Muscle layer of colon (tissue), 2 donors: ENCODE data around the gene MARCKSL1.
"Not testable (repeated sequence)": the region's sequence is repeated elsewhere in the genome, so short reads cannot be mapped to it uniquely, and the experiment has no call there.

Source experiments
- H3K27ac ChIP-seq: one replicate; pipeline ENCODE4 v1.7.0; 2013; ENCODE audit warnings: low read depth, mild to moderate bottlenecking, low read length, moderate library complexity
- H3K27me3 ChIP-seq, 2 donors: one replicate each; pipeline ENCODE4 v1.7.0; 2013; ENCODE audit warnings: low read length in 2 of 2, mild to moderate bottlenecking in 2 of 2; ENCODE audit not compliant: insufficient read depth in 2 of 2, control insufficient read depth in 1 of 2
- H3K36me3 ChIP-seq: one replicate; pipeline ENCODE4 v1.7.0; 2013; ENCODE audit warnings: mild to moderate bottlenecking, low read length; ENCODE audit not compliant: insufficient read depth
- H3K4me1 ChIP-seq: one replicate; pipeline ENCODE4 v1.7.0; 2013; ENCODE audit warnings: mild to moderate bottlenecking, low read length; ENCODE audit not compliant: insufficient read depth
- H3K4me3 ChIP-seq, 2 donors: one replicate each; pipeline ENCODE4 v1.7.0; 2013; ENCODE audit warnings: low read length in 2 of 2, low read depth in 1 of 2, mild to moderate bottlenecking in 1 of 2, moderate library complexity in 1 of 2
- H3K9ac ChIP-seq: one replicate; pipeline ENCODE4 v1.7.0; 2013; ENCODE audit warnings: low read length
- H3K9me3 ChIP-seq: one replicate; pipeline ENCODE4 v1.7.0; 2013; ENCODE audit warnings: mild to moderate bottlenecking, low read length
- donor health status: abdominal sarcoma.
- donor health status: Adenocarcinoma of cecum.

The MARCKSL1 gene

GRCh38 chr1:32299327-32299726 lies 36.7 kb downstream of the MARCKSL1 start:
- Histone ChIP-seq H3K4me1 (no peaks in the 10 kb centered on the region), H3K9ac (no peak overlapping the region), H3K9me3 (no peaks in the 10 kb centered on the region), H3K36me3 (peaks cover 23% of the 10 kb centered on the region), H3K4me3 (no peak overlapping the region), H3K27me3 (no peaks in the 10 kb centered on the region), H3K27ac (no peak overlapping the region)

- peaks cover 12% of the 10 kb centered on the region for H3K36me3 ChIP-seq
- H3K4me1 ChIP-seq, H3K9ac ChIP-seq, H3K9me3 ChIP-seq, H3K27ac ChIP-seq, H3K27me3 ChIP-seq, H3K4me3 ChIP-seq: not testable (repeated sequence)
These were observed 37.8 kb downstream of the MARCKSL1 start for GRCh38 chr1:32298211-32298610.

- H3K9me3 ChIP-seq: no peaks in the 10 kb centered on the region
- H3K27ac ChIP-seq: peak within 1 kb of the TSS; percentile 86
- H3K9ac ChIP-seq: peak within 1 kb of the TSS; percentile 74
- H3K36me3 ChIP-seq: no peaks in the 10 kb centered on the region
- peaks cover 5% of the 10 kb centered on the region for H3K4me1 ChIP-seq
- peak within 1 kb of the TSS; percentile 77 to 79 for H3K4me3 ChIP-seq
- H3K27me3 ChIP-seq: no peaks in the 10 kb centered on the region
These were observed 44.1 kb downstream of the MARCKSL1 start, which contains the start of gene HDAC1 for GRCh38 chr1:32291708-32292538. TSS of gene HDAC1 (plus strand) at chr1:32292083. CDS start at chr1:32292170, 87 bp downstream.

- Histone ChIP-seq H3K4me1 (peaks cover 5% of the 10 kb centered on the region), H3K4me3 (peak overlapping the region; percentile 68 to 79), H3K9me3 (no peaks in the 10 kb centered on the region), H3K9ac (peak overlapping the region; percentile 27), H3K36me3 (no peaks in the 10 kb centered on the region), H3K27ac (peak overlapping the region; percentile 80), H3K27me3 (no peaks in the 10 kb centered on the region)
These were observed 44.8 kb downstream of the MARCKSL1 start for GRCh38 chr1:32291145-32291707.

GRCh38 chr1:32289256-32289655 lies 46.8 kb downstream of the MARCKSL1 start:
- Histone ChIP-seq H3K9me3 (no peaks in the 10 kb centered on the region), H3K4me3 (no peak overlapping the region), H3K9ac (no peak overlapping the region), H3K27ac (no peak overlapping the region), H3K27me3 (no peaks in the 10 kb centered on the region), H3K4me1 (peaks cover 5% of the 10 kb centered on the region), H3K36me3 (no peaks in the 10 kb centered on the region)

- Histone ChIP-seq H3K9me3 (no peaks in the 10 kb centered on the region), H3K27ac (no peak overlapping the region), H3K9ac (no peak overlapping the region), H3K27me3 (no peaks in the 10 kb centered on the region), H3K4me1 (no peaks in the 10 kb centered on the region), H3K4me3 (no peak overlapping the region), H3K36me3 (no peaks in the 10 kb centered on the region)
These were observed 49.3 kb downstream of the MARCKSL1 start for GRCh38 chr1:32286763-32287162.

GRCh38 chr1:32285658-32286057 lies 50.4 kb downstream of the MARCKSL1 start:
- no peak overlapping the region for H3K9ac ChIP-seq
- no peaks in the 10 kb centered on the region for H3K36me3 ChIP-seq
- no peaks in the 10 kb centered on the region for H3K4me1 ChIP-seq
- no peak overlapping the region for H3K27ac ChIP-seq
- H3K9me3 ChIP-seq: no peaks in the 10 kb centered on the region
- no peaks in the 10 kb centered on the region for H3K27me3 ChIP-seq
- H3K4me3 ChIP-seq: no peak overlapping the region

GRCh38 chr1:32284777-32285176 lies 51.3 kb downstream of the MARCKSL1 start:
- not testable (repeated sequence) for H3K36me3 ChIP-seq, H3K9me3 ChIP-seq, H3K9ac ChIP-seq, H3K4me1 ChIP-seq, H3K27me3 ChIP-seq, H3K27ac ChIP-seq, H3K4me3 ChIP-seq
